Hepatic stellate cell (primary cell): ENCODE data around the gene FOXD3.

Source experiments
- DNase-seq: peaks from one replicate; pipeline ENCODE4 v3.0.0; 2011; ENCODE audit warnings: low spot score

The FOXD3 gene

DNA sequence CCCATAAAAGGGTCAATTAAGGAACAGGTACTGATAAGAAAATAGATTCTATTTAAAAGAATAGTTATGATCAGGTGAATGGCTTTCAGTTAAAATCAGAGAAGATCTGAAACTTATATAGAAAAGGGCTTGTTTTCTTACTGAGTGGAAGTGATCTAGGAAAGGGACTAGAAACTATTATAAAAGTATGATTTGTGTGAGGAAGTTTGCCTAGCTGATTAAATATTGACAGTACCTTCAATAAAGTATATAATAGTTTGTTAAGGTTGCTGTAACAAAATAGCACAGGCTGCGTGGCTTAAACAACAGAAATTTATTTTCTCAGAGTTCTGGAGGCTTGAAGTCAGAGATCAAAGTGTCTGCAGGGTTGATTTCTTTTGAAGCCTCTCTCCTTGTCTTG lies 39.7 kb downstream of the FOXD3 start:
- no peak for DNase-seq

GRCh38 chr1:63362578-63362977 lies 40.2 kb downstream of the FOXD3 start:
- DNase-seq, result no peak

- no peak for DNase-seq
Observed at GRCh38 chr1:63363014-63363413, 40.6 kb downstream of the FOXD3 start.

- no peak for DNase-seq
Observed at GRCh38 chr1:63366908-63367214, 44.5 kb downstream of the FOXD3 start.

- peak; percentile 98 for DNase-seq
Observed at GRCh38 chr1:63367215-63368103, 45.1 kb downstream of the FOXD3 start, which contains the start of gene ALG6. TSS of gene ALG6 (plus strand) at chr1:63367627. CDS start at chr1:63370978, 3,351 bp downstream.

- peak; percentile 9 for DNase-seq
Observed at GRCh38 chr1:63368131-63368530, 45.8 kb downstream of the FOXD3 start.
